Islet of Langerhans (tissue), 1 donor: ENCODE results near the gene PRPF6.

Source experiments
- FAIRE-seq: peaks from one replicate; lab custom pipeline; 2011; peaks lifted over from hg19 to GRCh38; lab: Jason Lieb, UNC

The PRPF6 gene, protein sequence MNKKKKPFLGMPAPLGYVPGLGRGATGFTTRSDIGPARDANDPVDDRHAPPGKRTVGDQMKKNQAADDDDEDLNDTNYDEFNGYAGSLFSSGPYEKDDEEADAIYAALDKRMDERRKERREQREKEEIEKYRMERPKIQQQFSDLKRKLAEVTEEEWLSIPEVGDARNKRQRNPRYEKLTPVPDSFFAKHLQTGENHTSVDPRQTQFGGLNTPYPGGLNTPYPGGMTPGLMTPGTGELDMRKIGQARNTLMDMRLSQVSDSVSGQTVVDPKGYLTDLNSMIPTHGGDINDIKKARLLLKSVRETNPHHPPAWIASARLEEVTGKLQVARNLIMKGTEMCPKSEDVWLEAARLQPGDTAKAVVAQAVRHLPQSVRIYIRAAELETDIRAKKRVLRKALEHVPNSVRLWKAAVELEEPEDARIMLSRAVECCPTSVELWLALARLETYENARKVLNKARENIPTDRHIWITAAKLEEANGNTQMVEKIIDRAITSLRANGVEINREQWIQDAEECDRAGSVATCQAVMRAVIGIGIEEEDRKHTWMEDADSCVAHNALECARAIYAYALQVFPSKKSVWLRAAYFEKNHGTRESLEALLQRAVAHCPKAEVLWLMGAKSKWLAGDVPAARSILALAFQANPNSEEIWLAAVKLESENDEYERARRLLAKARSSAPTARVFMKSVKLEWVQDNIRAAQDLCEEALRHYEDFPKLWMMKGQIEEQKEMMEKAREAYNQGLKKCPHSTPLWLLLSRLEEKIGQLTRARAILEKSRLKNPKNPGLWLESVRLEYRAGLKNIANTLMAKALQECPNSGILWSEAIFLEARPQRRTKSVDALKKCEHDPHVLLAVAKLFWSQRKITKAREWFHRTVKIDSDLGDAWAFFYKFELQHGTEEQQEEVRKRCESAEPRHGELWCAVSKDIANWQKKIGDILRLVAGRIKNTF

GRCh38 chr20:63980806-63981728, at the start of gene PRPF6:
Gene PRPF6 (plus strand): TSS chr20:63981132. CDS start chr20:63981246, 114 bp downstream.
- no peak for FAIRE-seq

GRCh38 chr20:63931735-63932134, 49.2 kb upstream of the PRPF6 start:
- FAIRE-seq = no peak

DNA sequence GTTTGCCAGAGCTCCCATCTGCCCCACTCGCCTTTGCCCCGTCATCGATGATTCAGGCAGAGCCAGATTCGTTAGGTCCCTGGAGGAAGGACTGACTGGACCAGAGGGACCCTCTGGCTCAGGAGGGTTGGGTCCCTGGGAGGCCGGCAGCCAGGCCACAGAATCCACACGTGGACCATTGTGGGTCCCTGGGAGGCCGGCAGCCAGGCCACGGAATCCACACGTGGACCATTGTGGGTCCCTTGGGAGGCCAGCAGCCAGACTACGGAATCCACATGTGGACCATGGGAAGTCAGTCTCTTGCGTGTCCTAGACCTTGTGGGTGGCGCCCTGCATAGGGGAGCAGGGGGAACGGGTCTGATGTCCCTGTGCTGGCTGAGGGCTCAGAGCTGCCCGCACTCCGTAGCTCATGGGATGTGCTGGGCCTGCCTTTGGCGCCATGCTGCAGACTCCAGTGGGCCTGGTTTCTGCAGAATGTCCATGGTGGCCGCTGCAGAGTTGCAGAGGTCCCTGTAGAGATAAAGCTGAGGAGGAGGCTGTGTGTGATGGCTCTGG, 48.2 kb upstream of the PRPF6 start:
- no peak for FAIRE-seq

- no peak for FAIRE-seq
These were observed 47.3 kb upstream of the PRPF6 start for GRCh38 chr20:63933646-63934045.

DNA sequence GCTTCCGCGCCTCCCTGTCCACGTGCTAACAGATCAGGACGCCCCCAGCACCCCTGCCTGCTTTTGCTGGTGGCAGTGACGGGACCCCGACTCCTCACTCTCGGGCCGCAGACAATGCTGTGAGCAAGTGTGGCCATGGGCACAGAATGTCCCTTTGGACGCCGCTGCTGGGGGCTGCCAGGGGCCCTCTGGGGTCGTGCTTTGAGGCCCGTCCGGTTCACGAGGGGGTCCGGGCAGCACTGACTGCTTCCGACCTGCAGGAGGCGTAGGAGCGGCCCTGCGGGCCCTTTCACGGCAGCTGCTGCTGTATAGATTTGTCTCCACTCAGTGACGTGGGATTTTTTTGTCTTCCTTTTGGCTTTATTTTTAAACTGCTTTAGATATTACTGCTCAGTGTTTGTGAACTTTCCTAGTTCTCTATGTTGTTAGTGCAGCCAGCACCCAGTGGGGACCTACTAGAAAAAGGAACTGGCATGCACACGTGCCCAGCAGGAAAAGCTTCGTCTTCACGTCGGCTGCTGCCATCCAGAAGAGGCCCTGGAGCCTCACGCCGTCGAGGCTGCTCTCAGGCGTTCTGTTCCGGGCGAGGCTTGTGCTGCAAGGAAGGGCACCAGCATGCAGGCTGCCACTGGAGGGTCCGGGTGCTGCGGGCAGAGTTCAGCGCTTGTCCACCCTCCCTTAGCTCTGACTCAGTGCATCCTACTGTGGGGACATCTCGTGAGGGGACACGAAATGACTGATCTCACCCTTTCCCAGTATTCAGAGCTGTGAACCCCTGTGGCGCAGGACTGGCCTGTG, 46.5 kb upstream of the PRPF6 start:
- FAIRE-seq = no peak

GRCh38 chr20:63935447-63935846, 45.5 kb upstream of the PRPF6 start:
- FAIRE-seq = no peak

DNA sequence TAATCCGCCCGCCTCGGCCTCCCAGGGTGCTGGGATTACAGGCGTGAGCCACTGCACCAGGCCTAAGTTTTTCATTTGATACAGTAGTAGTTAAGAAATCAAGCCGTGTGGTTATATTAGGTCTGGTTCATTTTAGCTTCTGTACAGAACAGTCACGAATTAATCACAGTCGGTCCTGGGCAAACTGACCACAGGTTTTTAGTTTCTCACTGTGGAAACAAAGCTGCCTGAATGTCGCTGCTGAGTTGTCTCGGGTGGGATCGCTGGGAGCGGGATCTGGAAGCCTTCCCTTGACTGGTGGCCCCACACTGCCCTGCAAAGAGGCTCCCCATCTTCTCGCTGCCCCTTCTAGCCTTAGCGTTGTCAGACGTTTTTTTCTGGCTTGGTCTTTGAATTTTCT, 43.3 kb upstream of the PRPF6 start:
- no peak for FAIRE-seq

DNA sequence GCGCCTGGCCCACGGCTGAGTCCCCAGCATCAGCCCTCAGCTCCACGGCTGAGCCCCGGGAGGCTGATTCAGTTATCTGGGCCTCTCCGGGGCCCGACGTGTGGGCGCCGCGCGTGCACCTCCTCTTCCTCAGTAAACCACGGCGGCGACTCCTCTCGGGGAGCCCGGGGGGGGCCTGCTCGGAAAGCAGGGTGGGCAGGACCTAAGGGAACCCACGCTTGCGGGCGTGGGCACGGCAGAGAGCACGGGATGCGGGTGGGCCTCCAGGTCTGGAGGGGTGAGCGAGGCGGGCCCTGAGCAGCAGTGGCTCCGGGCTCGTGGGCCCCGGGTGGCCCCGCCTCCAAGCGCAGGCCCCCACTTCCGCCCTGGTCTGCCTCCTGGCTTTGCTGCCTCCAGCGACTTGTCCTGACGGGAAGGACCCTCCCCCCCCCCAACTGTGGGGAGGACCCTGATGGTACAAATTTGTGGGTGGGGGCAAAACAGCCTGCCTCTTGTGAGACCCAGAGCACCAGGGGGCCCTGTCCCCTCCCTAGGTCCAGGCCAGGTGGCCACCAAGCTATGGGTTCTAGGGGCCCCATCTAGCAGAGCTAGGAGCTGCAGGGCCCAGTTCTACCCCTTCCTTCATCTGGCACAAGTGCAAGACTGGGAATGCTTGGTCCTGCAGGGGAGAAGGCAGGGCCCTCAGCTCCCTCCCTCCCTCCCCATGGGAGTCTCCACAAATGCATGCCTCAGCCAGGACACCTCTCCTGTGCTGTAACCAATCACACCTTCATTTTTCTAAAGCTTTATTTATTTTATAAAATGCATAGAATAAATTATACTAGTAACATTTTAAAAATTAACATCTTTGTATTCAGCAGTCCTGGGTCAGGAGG, 41.6 kb upstream of the PRPF6 start:
- no peak for FAIRE-seq

- no peak for FAIRE-seq
These were observed 40.9 kb upstream of the PRPF6 start for GRCh38 chr20:63940071-63940471.

GRCh38 chr20:63940472-63941266, 40.3 kb upstream of the PRPF6 start:
- no peak for FAIRE-seq

- FAIRE-seq = no peak
These were observed 39.5 kb upstream of the PRPF6 start for GRCh38 chr20:63941282-63942081.

DNA sequence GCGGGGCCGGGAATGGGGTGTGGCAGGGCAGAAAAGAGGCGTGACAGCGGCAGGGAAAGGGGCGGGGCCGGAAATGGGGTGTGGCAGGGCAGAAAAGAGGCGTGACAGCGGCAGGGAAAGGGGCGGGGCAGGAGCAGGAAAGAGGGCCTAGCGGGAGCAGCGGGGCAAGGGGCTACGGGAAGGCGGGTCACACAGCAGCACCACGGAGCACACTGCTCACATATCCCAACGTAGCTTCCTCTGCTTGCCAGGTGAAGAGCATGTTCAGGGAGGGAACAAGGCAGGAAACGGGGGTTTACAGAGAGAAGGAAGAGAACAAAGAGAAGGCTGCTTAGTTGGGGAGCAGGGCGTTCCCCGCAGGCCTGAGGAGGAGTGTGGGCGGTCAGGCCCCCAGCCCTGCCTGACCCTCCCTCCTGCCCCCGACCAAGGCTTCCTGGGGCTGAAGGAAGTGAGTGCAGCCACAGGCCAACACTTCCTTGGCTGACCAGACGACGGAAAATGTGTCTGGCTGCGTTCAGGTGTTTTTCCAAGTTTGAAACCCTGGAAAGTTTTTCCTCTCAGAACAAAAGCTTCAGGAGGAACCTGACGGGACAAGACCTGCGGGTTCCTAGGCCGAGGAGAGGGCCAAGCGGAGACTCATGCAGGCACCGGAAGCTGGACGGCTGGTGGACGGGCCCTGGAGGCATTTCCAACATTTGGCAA, 38.5 kb upstream of the PRPF6 start:
- no peak for FAIRE-seq

- no peak for FAIRE-seq
These were observed 37.7 kb upstream of the PRPF6 start for GRCh38 chr20:63942969-63943807.

GRCh38 chr20:63943808-63944077, 37.2 kb upstream of the PRPF6 start:
- FAIRE-seq = no peak

GRCh38 chr20:63944078-63944941, 36.6 kb upstream of the PRPF6 start:
- no peak for FAIRE-seq
